HG02943 (cell line): ENCODE data around the gene APBA2.
"Not testable (repeated sequence)": the region's sequence is repeated elsewhere in the genome, so short reads cannot be mapped to it uniquely, and the experiment has no call there.

Experiments
- ATAC-seq: cut with Tn5 transposase; IDR thresholded peaks from one replicate; pipeline ENCODE4 v1.9.1; 2021; ENCODE audit warnings: mild to moderate bottlenecking, low read depth, moderate library complexity; ENCODE audit not compliant: unreplicated experiment

APBA2 gene

GRCh38 chr15:28994142-28994830 lies 108.5 kb downstream of the APBA2 start:
- ATAC-seq, result no peak

GRCh38 chr15:28994831-28995596 lies 109.2 kb downstream of the APBA2 start:
- no peak for ATAC-seq

GRCh38 chr15:28995705-28996104 lies 109.9 kb downstream of the APBA2 start:
- ATAC-seq, result no peak

GRCh38 chr15:28996289-28996688 lies 110.5 kb downstream of the APBA2 start:
- ATAC-seq, result no peak

- ATAC-seq, result no peak
Observed at GRCh38 chr15:28996953-28997352, 111.2 kb downstream of the APBA2 start.

GRCh38 chr15:28997791-28998190 lies 112.0 kb downstream of the APBA2 start:
- no peak for ATAC-seq

GRCh38 chr15:28998511-28998910 lies 112.7 kb downstream of the APBA2 start:
- no peak for ATAC-seq

GRCh38 chr15:29003191-29003839 lies 117.5 kb downstream of the APBA2 start:
- ATAC-seq, result no peak

GRCh38 chr15:29003840-29004233 lies 118.1 kb downstream of the APBA2 start:
- ATAC-seq, result no peak

GRCh38 chr15:29005931-29006330 lies 120.2 kb downstream of the APBA2 start:
- no peak for ATAC-seq

- ATAC-seq, result no peak
Observed at GRCh38 chr15:29008846-29009245, 123.1 kb downstream of the APBA2 start.

- ATAC-seq, result no peak
Observed at GRCh38 chr15:29012097-29012496, 126.3 kb downstream of the APBA2 start.

- no peak for ATAC-seq
Observed at GRCh38 chr15:29014493-29014892, 128.7 kb downstream of the APBA2 start.

- no peak for ATAC-seq
Observed at GRCh38 chr15:29016518-29016917, 130.7 kb downstream of the APBA2 start.

GRCh38 chr15:29018120-29018805 lies 132.5 kb downstream of the APBA2 start:
- ATAC-seq, result no peak

- ATAC-seq, result no peak
Observed at GRCh38 chr15:29018995-29019976, 133.5 kb downstream of the APBA2 start.

- no peak for ATAC-seq
Observed at GRCh38 chr15:29021857-29022256, 136.1 kb downstream of the APBA2 start.

- no peak for ATAC-seq
Observed at GRCh38 chr15:29024662-29025061, 138.9 kb downstream of the APBA2 start.

GRCh38 chr15:29025411-29025810 lies 139.6 kb downstream of the APBA2 start:
- ATAC-seq, result not testable (repeated sequence)

- not testable (repeated sequence) for ATAC-seq
Observed at GRCh38 chr15:29028158-29028557, 142.4 kb downstream of the APBA2 start.
